ENCODE results near the gene TTC24. TPM values are rescaled to one million over a fixed set of nuclear protein-coding genes. Genes with fewer than 3 reads are reported as not detected.
"Not testable (repeated sequence)": the region's sequence is repeated elsewhere in the genome, so short reads cannot be mapped to it uniquely, and the experiment has no call there.

Gene TTC24
- total RNA-seq, 1 experiment from 2014 or later: not detected

DNA sequence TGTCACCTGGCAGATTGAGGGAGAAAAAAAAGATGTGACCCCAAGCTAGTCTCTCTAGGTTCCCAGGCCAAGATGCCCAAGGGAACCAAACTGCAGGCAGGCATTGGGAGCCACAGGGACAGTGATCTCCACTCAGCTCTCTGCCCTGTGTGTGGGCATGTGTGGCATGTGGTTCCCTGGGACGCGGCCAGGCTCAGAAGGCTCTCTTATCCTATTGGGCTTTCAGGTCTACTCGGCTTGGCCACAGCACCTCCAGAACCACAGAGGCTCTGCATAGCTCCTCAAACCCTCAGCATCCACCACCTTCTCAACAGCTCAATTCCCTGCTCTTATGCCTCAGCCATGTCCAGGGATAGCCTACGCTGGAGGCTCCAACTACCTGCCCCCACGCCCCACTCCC is 29.2 kb upstream of the TTC24 start:
- Mint-ChIP-seq H3K9me3 (ENCODE audit: low read depth, unreplicated experiment) (no peaks in the 10 kb centered on the region), H3K4me3 (ENCODE audit: low read depth, unreplicated experiment) (no peak overlapping the region), H3K27me3 (ENCODE audit: unreplicated experiment) (no peaks in the 10 kb centered on the region), H3K36me3 (ENCODE audit: insufficient read depth, unreplicated experiment) (peaks cover 36% of the 10 kb centered on the region), H3K27ac (ENCODE audit: unreplicated experiment) (no peak overlapping the region), H3K4me1 (ENCODE audit: low read depth, unreplicated experiment) (peaks cover 21% of the 10 kb centered on the region)
- no TSS peak for BruUV-seq (replicated peaks)
- TF ChIP-seq, protein P1, sequence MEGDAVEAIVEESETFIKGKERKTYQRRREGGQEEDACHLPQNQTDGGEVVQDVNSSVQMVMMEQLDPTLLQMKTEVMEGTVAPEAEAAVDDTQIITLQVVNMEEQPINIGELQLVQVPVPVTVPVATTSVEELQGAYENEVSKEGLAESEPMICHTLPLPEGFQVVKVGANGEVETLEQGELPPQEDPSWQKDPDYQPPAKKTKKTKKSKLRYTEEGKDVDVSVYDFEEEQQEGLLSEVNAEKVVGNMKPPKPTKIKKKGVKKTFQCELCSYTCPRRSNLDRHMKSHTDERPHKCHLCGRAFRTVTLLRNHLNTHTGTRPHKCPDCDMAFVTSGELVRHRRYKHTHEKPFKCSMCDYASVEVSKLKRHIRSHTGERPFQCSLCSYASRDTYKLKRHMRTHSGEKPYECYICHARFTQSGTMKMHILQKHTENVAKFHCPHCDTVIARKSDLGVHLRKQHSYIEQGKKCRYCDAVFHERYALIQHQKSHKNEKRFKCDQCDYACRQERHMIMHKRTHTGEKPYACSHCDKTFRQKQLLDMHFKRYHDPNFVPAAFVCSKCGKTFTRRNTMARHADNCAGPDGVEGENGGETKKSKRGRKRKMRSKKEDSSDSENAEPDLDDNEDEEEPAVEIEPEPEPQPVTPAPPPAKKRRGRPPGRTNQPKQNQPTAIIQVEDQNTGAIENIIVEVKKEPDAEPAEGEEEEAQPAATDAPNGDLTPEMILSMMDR (IDR thresholded peaks at IDR 0.05; ENCODE audit: unreplicated experiment): no peak
- DNase-seq: no peak
- CTCF ChIA-PET: interaction anchor here (0.5 kb wide), 1 partner anchor 92 kb away, joined by 3 read pairs; no protein-coding TSS in a partner anchor
- intact Hi-C loops (cut with micrococcal nuclease; ENCODE audit: unreplicated experiment): no loop called here

DNA sequence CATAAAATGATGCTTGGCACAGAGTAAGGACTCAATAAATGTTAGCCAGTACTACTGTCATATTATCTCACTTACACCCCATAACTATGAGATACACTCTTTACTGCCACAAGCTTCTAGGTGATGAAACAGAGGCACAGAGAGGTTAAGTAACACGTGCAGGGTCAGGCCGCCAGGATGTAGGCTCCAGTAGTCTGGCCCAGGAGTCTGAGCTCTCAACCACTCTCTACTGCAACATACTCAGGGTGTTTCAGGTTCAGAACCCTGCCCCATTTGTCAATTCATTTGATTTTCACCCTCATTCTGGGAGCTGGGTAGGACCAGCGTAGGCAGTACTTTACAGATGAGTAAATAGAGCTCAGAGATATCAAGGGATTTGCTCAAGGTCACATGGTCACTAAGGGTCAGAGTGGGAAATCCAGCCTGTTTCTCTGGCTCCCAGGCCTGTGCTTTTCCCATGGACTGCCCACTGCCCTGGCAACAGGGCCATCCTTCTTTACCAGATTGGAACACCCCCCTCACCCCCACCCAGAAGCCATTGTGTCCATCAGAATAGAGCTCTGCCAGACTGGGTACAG is 28.4 kb upstream of the TTC24 start:
- TF ChIP-seq, protein P1 (IDR thresholded peaks at IDR 0.05; ENCODE audit: unreplicated experiment): no peak
- Mint-ChIP-seq H3K4me3 (ENCODE audit: low read depth, unreplicated experiment) (no peak overlapping the region), H3K27me3 (ENCODE audit: unreplicated experiment) (no peaks in the 10 kb centered on the region), H3K4me1 (ENCODE audit: low read depth, unreplicated experiment) (peaks cover 19% of the 10 kb centered on the region), H3K27ac (ENCODE audit: unreplicated experiment) (no peak overlapping the region), H3K36me3 (ENCODE audit: insufficient read depth, unreplicated experiment) (peaks cover 31% of the 10 kb centered on the region), H3K9me3 (ENCODE audit: low read depth, unreplicated experiment) (no peaks in the 10 kb centered on the region)
- intact Hi-C loops (cut with micrococcal nuclease; ENCODE audit: unreplicated experiment): no loop called here
- BruUV-seq (replicated peaks): no TSS peak
- CTCF ChIA-PET: no interaction called here
- DNase-seq: no peak

DNA sequence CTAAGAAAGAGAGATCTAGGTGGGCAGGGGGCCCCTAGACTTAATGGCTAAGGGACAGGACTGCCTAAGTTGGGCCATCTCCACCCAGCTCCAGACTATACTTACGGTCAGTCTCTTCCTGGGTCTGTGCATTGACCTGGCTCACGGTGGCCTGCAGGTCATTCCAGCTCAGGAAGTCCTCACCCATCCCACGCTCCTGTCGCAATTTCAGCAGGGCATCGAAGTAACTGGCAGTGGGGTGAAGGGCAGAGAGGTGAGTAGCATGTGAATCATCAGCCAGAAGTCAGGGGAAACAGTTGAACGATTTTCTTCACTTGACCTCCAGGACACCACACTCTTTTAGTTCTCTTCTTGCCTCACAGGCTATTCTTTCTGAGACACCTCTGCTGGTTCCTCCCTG is 27.7 kb upstream of the TTC24 start:
- no TSS peak for BruUV-seq (replicated peaks)
- H3K27me3 Mint-ChIP-seq (ENCODE audit: unreplicated experiment): no peaks in the 10 kb centered on the region
- H3K27ac Mint-ChIP-seq (ENCODE audit: unreplicated experiment): no peak overlapping the region
- TF ChIP-seq, protein P1 (IDR thresholded peaks at IDR 0.05; ENCODE audit: unreplicated experiment): no peak
- H3K4me1 Mint-ChIP-seq (ENCODE audit: low read depth, unreplicated experiment): peaks cover 19% of the 10 kb centered on the region
- H3K4me3 Mint-ChIP-seq (ENCODE audit: low read depth, unreplicated experiment): no peak overlapping the region
- CTCF ChIA-PET: no interaction called here
- DNase-seq: peak; percentile 16
- intact Hi-C loops (cut with micrococcal nuclease; ENCODE audit: unreplicated experiment): no loop called here
- peaks cover 23% of the 10 kb centered on the region for H3K36me3 Mint-ChIP-seq (ENCODE audit: insufficient read depth, unreplicated experiment)
- no peaks in the 10 kb centered on the region for H3K9me3 Mint-ChIP-seq (ENCODE audit: low read depth, unreplicated experiment)

DNA sequence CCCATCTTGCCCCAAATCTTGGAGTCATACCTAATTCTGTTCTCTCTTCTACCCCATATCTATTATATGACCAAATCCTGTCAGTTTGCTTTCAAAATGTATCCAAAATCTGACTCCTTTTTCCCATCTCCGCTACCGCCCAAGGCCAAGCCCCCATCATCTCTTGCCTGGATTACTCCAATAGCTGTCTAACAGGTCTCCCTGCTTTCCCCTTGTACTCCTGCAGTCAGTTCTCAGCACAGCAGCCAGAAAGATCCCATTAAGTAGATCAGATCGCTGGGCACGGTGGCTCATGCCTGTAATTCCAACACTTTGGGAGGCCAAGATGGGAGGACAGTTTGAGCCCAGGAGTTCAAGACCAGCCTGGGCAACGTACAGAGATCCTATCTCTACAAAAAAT is 27.0 kb upstream of the TTC24 start:
- Mint-ChIP-seq H3K4me1 (ENCODE audit: low read depth, unreplicated experiment) (peaks cover 19% of the 10 kb centered on the region), H3K36me3 (ENCODE audit: insufficient read depth, unreplicated experiment) (peaks cover 20% of the 10 kb centered on the region), H3K27me3 (ENCODE audit: unreplicated experiment) (no peaks in the 10 kb centered on the region), H3K4me3 (ENCODE audit: low read depth, unreplicated experiment) (no peak overlapping the region), H3K27ac (ENCODE audit: unreplicated experiment) (no peak overlapping the region), H3K9me3 (ENCODE audit: low read depth, unreplicated experiment) (no peaks in the 10 kb centered on the region)
- CTCF ChIA-PET: no interaction called here
- no TSS peak for BruUV-seq (replicated peaks)
- no peak for DNase-seq
- TF ChIP-seq, protein P1 (IDR thresholded peaks at IDR 0.05; ENCODE audit: unreplicated experiment): no peak
- intact Hi-C loops (cut with micrococcal nuclease; ENCODE audit: unreplicated experiment): no loop called here

DNA sequence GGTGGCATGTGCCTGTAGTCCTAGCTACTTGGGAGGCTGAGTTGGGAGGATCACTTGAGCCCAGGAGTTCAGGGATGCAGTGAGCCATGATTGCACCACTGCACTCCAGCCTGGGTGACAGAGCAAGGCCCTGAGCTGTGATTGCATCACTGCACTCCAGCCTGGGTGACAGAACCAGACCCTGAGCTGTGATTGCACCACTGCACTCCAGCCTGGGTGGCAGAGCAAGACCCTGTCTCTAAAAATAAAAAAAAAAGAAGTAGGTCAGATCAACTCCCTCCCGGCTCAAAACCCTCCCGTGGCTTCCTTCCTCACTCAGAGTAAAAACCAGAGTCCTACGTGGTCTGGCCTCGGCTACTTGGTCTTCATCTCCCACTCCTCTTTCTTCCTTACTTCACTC is 26.6 kb upstream of the TTC24 start:
- H3K36me3 Mint-ChIP-seq (ENCODE audit: insufficient read depth, unreplicated experiment): peaks cover 20% of the 10 kb centered on the region
- intact Hi-C loops (cut with micrococcal nuclease; ENCODE audit: unreplicated experiment); CTCF ChIA-PET; BruUV-seq (replicated peaks); H3K4me3 Mint-ChIP-seq (ENCODE audit: low read depth, unreplicated experiment); DNase-seq; H3K27me3 Mint-ChIP-seq (ENCODE audit: unreplicated experiment); H3K27ac Mint-ChIP-seq (ENCODE audit: unreplicated experiment); H3K9me3 Mint-ChIP-seq (ENCODE audit: low read depth, unreplicated experiment): not testable (repeated sequence)
- peaks cover 19% of the 10 kb centered on the region for H3K4me1 Mint-ChIP-seq (ENCODE audit: low read depth, unreplicated experiment)

Data from Calu3 (cell line).